Superior temporal gyrus (tissue), 1 donor: ENCODE results near the gene ZNF503.

Experiments used
- DNase-seq: peaks from one replicate; pipeline ENCODE4 v3.0.0-alpha.2; 2016; ENCODE audit errors: extremely low spot score

ZNF503 gene

DNA sequence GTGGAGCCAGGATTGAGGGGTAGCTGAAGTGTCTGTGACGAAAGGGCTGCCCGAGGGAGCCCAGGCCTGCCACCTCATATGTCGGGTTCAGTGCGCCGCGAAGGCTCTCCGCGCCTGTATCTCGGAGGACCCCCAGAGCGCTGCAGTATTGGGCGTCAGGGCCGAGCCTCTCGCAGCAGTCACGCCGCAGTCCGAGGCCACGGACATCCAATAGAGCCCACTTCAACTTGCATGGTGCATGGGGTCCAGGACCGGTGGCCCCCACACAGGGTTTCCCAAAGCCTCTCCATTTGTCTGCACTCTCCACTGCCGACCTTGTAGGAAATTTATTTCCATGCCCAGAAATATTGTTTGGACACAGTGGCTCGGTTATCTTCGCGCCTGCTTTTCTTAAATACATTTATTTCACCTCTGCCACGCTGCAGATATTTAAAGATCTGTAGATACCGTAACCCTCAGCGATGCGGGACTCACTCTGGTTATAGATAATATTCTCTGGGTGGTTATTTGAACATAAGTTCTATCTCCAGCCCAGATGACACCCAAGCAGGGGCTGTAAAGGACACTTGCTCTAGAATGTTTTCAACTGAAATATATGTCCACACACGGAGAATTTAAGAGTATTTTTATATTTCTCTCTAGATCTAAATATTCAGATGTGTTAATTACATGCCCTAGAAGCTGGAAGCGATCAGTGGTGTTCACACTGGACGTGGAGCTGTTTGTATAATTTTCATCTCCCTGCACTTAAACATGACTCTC, 5.1 kb upstream of the ZNF503 start:
- DNase-seq = no peak

DNA sequence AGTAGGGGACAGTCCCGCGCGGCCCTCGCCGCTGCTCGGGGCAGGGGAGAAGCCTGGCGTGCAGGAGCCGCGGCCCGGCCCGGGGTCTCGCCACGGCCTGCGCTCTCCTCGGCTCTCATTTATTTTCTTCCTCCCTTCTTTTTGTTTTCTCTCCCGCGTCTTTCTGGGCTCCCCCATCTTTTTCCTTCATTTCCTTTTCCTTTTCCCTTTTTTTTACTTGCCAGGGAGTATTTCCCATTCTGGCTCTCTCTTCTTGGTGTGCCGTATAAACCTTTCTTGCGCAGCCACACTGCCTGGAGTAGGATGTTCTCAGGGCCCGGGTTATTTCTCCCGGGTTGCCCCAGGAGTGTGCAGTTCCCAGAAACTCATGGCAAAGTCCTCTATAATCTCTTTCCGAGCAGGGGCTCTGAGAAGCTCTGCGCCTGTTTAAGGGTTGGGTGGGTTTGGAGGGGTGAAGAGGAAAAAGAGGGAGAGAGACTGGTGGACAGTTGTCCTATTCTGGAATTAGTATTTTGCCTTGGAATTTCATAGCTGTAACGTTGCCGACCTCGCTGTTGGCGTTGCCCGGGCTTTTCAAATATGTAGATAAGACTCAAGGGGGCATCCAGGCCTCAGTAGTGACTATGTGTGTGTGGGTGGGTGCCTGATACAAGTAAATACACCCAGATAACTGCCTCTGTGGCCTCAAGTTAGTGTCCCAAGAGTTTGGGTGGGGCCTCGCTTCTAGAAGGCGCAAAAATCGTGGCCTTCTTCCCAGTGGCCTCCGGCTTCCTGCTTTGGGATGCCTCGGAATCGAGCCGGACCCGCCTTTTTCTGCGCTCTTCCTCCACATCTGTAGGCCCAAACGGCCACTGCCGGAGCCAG, 4.3 kb upstream of the ZNF503 start:
- DNase-seq = no peak

DNA sequence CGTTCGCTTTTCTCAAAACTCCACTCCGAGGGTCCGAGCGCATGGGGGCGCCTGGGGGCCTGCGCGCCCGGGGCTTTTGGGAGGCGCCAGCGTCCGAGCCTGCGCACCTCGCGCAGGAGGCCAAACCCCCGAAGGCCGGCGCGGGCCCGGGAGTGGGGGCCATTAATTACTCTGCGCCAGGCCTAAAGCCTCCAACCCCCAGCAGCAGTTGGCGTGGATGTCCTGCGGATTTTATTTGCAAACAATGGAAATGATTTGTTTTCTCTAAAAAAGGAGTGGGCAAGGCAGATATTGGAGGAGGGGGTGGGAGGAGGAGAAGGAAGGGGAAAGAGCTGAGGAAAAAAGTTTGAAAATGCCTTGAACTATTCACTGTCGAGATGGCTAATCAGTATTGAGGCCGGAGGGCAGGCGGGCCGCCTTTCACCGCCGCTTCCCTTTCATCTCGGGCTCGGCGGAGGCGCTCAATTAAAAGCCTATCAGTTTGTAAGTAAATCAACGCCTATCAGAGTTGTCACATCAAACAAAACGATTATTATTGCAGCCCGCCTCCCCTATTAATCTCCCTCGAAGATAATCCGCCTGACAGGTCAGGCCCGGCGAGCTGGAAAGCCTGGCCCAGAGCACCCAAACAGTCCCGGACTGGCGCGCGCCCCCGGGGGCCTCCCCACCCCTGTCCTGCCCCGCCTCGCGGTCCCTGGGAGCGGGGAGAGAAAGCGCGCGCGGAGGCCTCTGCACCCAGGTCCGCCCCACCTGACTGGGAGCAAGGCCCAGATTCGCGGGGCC, 3.4 kb upstream of the ZNF503 start:
- DNase-seq = no peak

DNA sequence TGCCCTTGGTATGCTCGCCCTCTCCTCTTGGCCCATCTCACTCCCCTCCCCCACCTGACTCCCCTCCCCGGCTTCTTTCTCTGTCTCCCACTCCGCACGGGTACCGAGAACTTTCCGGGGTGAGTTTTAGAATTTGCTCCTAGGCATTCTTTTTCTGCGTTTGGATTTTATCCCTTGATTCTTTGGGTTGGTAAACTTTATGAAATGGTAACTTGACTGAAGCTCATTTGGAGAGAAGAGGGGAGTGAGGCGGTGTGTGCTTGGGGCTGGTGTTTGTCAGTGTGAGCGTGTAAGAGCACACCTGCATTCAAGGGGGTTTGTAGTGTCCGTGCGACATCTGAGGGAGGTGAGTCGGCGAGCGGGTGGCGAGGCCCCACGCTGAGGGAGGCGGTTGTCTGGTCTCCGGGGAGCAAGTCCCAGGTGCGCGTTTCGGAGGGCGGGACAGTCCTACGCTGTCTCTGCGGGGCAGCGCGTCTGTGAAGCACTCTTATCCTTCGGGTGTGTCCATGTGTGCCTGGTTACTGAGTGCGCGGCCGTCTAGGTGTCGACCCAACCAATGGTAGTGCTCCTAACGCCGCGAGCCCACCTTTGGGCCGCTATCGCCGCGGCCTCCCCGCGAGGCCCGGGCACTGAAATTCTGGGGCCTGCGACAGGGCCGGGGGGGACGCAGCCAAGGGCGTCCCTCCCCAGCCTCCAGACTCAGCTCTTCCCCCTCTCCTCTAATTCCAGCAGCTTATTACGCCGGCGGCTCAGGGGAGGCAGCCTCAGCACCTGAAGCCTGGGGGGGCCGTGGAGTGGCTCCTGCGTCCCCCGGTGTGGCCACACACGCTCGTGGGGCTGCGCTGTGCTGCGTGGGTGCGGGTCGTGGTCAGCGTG, 2.6 kb upstream of the ZNF503 start:
- DNase-seq = no peak

DNA sequence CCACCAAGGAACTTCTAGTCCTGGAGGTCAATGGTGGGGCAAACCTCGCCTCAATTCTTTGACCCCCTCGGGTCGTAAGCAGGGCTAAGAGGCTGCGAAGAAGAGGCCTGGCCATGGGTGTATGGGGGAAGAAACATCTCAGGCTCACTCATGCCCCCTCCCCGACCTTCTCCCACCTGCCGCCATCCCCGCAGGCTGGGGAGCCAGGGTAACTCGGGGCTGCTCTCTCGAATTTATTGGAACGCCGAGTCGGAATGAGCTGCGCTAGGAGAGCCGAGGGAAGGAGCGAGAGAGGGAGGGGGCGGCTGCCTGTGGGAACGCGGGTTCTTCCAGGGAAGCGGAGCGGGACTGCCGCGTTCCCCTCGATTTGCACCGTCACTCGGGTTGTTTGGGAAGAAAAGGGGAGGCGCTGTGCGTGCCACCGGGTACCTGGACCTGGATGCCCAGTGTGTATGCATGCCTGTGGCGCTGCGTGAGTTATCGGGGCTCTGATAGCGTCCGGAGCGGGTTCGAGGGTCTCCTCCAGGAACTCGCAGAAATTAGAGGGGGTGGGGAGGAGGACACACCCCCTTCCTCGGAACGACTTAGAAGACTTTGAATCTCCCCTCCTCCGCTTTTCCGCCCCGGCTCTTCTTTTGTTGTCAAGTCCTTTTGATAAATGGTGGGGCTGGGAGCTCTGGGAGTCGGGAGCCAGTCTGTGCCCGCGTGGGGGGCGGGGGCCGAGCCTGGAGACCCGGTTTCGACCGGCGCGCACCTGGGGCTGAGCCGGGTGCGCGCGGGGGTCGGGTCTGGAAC, 1.8 kb upstream of the ZNF503 start:
- no peak for DNase-seq

GRCh38 chr10:75402486-75403143, 1.1 kb upstream of the ZNF503 start:
- no peak for DNase-seq

GRCh38 chr10:75400771-75401568, 594 bp downstream of the ZNF503 start:
- DNase-seq = no peak

- DNase-seq = no peak
Observed at GRCh38 chr10:75400163-75400770, 1.3 kb downstream of the ZNF503 start.

GRCh38 chr10:75399461-75400162, 2.0 kb downstream of the ZNF503 start:
- DNase-seq = peak; percentile 60

DNA sequence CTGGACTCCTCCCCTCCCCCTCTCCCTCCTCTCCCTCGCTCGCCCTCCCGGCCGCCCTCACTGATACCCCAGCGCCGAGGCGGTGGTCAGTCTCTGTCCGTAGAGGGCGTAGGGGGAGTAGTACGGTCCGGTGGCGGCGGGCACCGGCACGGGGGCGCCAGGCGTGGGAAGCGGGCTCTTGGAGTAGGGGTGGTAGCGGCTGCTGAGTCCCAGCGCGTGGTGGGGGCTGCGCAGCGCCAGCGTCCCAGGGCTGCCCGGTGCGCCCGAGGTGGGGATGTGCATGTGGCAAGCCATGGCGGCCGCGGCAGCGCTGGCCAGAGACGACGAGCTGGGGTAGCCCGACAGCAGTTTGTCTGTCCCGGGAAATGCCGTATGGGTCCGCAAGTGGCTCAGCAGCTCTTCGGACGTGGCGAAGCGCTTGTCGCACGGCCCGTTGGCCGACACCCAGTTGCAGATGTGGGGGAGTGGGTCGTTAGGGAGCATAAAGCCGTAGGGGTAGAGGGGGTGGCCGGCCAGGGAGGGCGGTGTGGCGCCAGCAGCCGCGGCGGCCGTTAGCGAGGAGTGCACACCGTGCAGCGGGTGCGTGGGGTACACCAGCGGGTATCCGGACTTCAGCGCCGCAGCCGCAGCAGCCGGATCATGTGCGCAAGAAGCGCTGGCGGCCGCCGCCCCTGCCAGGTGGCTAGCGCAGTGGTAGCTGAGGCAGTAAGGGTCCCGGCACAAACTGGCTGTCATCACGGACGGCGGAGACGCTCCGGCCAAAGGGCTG, 2.7 kb downstream of the ZNF503 start:
- no peak for DNase-seq

DNA sequence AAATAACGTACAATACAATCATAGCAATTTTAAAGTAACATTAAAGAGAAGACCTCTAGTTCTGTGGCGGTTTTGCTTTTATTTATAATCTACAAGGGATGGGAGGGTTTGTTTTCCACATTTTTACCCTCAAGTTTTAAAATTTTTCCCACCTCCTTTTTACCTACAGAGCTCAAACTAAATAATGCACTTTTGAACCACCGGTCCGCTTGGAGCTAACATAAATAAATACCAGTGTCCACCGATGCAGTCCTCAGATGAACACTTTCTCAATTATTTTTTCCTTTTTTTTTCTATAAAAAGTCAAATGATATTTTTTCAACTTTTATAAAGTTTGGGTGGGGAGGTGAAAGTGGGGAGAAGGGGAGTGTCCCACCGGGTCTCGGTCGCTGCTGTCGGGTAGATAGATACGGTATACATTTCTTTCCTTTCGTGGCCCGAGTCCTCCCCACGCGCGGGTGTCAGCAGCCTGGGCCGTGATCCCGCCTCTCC, 3.3 kb downstream of the ZNF503 start:
- no peak for DNase-seq

DNA sequence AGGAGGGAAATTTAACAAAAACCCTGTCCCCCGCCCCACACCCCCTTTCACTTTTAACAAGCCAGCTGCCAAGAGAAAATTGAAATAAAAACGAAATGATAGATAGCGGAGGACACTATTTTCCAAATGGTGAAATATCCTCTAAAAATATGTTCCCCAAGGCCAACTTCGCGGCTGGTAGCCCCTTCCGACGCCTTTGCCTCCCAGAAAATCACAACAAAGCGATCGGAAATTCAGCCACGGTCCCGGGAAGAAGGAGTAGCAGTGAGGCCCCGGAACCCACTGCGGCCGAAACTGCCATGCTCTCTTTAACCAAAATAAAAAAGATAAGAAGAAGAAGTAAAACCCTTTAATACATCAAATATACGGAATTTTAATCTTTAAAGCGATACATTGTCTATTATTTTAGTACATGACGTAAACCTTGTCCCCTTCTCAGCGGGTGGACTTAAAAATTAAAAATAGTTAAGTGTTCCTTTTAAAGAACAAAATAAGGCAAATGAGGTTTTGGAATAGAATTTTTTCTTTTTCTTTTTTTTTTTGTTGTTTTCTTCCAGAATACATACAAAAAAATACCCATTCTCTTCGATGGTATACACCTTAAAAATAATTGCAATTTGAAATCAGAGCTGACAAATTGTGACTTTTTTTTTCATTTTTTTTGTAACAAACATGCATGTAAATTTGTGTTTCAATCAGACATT, 3.9 kb downstream of the ZNF503 start:
- no peak for DNase-seq

- DNase-seq = no peak
Observed at GRCh38 chr10:75396631-75397495, 4.7 kb downstream of the ZNF503 start.

DNA sequence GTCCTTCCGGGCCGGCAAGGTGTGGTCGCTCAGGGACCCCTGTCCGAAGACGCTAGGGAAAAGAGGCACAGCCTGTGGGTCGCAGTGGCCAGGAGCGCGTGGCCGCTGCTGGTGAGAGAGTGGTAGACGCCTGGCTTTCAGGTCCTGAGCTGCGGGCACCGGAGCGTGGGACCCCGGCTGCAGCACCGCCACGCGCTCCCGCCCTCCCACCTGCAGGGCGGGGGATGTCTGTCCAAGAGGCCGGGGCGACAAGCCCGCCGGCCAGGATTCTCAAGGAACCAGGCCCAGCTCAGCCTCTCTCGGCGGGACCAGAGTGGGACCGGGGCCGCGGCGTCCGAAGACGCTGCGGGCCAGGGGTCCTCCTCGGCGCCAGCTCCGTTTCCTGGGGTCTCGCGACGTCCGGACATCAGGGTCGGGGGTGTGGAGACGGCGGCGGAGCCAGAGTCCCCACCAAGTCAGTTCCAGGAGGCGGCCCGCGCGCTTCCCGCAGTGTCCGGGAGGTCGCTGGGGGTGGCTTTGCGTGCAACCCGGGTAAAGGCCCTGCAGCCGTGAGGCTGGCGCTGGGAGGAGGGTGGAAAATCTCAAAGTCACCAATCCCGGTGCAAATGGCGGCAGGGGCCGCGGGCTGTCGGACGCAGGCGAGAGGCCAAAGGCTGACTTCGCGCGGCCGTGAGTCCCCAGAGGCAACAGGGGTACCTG, 5.5 kb downstream of the ZNF503 start:
- DNase-seq = no peak
